Left lung (tissue), 10 donors: ENCODE results near the gene STAT4. TPM values are rescaled to one million over a fixed set of nuclear protein-coding genes. Genes with fewer than 3 reads are reported as not detected.

Experiments used
- ATAC-seq: fragments of 200-7000 bp; cut with Tn5 transposase; one replicate; pipeline ENCODE4 v1.9.1; 2020; ENCODE audit warnings: moderate library complexity
- DNase-seq, 4 donors: peaks; one replicate each; pipeline ENCODE4 v3.0.0-alpha.2; 2013 to 2020
- H3K27ac ChIP-seq, 2 donors: fragments of 200-600 bp; sonication (generic) in 1 of 2; one replicate each; pipeline versions ENCODE4 v1.5.0 to v1.8.0; 2020 to 2021
- H3K27me3 ChIP-seq, 2 donors: fragments of 200-600 bp; sonication (generic) in 1 of 2; one replicate each; pipeline versions ENCODE4 v1.5.0 to v1.8.0; 2020 to 2021
- H3K36me3 ChIP-seq, 2 donors: fragments of 200-600 bp; sonication (generic) in 1 of 2; one replicate each; pipeline versions ENCODE4 v1.5.0 to v1.8.0; 2020 to 2021
- H3K4me1 ChIP-seq, 2 donors: fragments of 200-600 bp; one replicate each; pipeline ENCODE4 v1.8.0; 2021
- H3K4me3 ChIP-seq, 2 donors: fragments of 200-600 bp; sonication (generic) in 1 of 2; one replicate each; pipeline versions ENCODE4 v1.5.0 to v1.8.0; 2020 to 2021; ENCODE audit warnings: mild to moderate bottlenecking in 1 of 2
- H3K9me3 ChIP-seq, 2 donors: fragments of 200-600 bp; sonication (generic) in 1 of 2; one replicate each; pipeline versions ENCODE4 v1.5.0 to v1.8.0; 2020 to 2021
- CTCF ChIP-seq, 2 donors: fragments of 200-600 bp; sonication (generic) in 1 of 2; IDR thresholded peaks; one replicate each; pipeline versions ENCODE4 v1.5.0 to v1.8.0; 2021; ENCODE audit warnings: antibody characterized with exemption in 2 of 2
- intact Hi-C, 2 donors: fragments of 100-400 bp; cut with DNase I; formaldehyde crosslinking; loops; one replicate each; pipeline versions ENCODE4 v1.11.2 to v1.14.2; 2022
- polyA plus RNA-seq, 6 donors: library from polyadenylated mRNA; unstranded; fragments of 120-200 nt; gene quantifications; one replicate each; pipeline ENCODE4 v1.2.1, GENCODE V29; 2013; ENCODE audit not compliant: insufficient read length in 6 of 6
- total RNA-seq, 2 donors: library from RNA; stranded (reverse); fragmentation: NEBNext Ultra II Directional; extraction: Animal tissue kit (Norgen Biotek cat#: 25700); gene quantifications; one replicate each; pipeline ENCODE4 v1.2.1, GENCODE V29; 2021
- donor health status: DM: no; HTN: yes; CAD: no.
- donor health status: DM: no; HTN: no; CAD: no.

Gene STAT4
- total and polyA plus RNA-seq, 8 donors = 4.4 to 11.5 (median 7.4) TPM

DNA sequence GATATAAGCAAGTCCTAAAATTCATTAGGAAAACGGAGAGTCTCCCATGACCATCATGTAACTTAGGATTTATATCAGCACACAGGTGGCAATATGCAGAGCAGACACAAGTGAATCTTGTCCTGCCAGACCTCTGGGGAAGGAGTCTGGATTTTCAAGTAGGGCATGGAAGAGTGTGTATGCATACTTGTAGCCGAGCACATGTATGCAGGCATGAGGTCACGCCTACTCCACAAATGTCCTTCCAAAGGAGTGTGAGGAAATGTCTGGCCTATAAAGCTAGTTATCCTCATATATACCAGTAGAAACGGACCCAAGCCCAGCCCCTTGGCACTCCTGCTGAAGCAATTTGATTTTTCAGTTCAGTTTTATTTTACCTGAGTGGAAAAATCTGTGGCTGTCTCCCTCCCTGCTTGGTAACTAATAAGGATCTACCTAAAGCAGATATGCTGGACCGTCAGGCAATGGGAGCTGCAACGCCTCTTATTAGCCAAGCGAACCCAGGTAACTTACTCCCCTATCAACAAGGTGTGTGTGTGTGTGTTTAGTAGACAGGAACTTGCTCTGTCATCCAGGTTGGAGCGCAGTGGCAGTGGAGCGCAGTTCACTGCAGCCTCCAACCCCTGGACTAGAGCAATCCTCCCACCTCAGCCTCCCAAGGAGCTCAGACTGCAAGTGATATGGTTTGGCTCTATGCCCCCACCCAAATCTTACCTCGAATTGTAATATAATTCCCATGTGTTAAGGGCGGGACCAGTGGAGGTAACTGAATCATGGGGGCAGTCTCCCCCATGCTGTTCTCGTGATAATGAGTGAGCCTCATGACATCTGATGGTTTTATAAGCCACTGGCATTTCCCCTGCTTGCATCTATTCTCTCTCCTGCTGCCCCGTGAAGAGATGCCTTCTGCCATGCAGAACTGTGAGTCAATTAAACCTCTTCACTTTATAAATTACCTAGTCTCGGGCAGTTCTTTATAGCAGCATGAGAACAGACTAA lies 139.6 kb downstream of the STAT4 start:
- TF ChIP-seq CTCF (IDR thresholded peaks at IDR 0.05) = no peak
- Histone ChIP-seq H3K4me3 (peak overlapping the region in 1 of 2 donors; percentile 92), H3K27me3 (no peaks in the 10 kb centered on the region), H3K36me3 (peaks cover 0 to 56% of the 10 kb centered on the region in 2 donors), H3K27ac (peak overlapping the region in 1 of 2 donors; percentile 2), H3K4me1 (peaks cover 16 to 52% of the 10 kb centered on the region in 2 donors), H3K9me3 (no peaks in the 10 kb centered on the region)
- no peak for ATAC-seq
- no peak for DNase-seq
- intact Hi-C loops = no loop called here

DNA sequence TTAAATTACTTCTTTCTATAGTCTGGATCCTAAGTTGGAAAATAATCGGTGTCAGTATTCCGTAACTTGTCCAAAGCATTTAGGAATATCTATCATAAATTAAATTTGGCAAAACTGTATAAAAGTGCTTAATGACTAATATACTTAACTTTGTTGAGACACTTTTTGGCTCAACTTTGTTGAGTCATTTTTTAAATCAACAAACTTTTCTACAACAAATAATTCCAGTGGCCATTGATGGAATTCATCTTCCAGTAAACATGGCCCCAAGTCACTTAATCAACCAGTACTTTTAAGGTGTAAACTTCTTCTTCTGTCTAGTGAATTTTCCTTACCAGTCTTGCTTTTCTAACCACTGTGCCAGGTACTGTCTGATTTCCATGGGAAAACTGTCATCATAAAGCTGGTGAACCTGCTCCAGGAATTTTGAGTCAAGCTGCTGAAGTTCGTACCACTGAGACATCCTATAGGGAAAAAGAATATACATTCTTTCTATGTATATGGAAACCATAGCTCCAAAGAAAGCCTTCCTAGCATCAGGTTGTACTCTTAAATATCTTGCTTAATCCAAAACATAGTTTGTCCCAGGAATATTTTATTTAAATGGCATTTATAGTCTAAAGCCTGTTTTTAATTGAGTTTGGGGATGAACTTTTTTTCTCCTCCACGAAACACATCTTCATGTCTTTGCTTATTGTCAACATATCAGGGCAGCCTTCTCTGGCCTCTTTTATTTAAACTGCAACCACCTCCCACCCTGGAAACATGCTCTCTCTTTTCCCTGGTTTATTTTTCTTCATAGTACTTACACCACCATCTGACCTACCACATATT lies 141.0 kb downstream of the STAT4 start:
- Histone ChIP-seq H3K27ac (no peak overlapping the region), H3K27me3 (no peaks in the 10 kb centered on the region), H3K9me3 (no peaks in the 10 kb centered on the region), H3K4me3 (no peak overlapping the region), H3K4me1 (peaks cover 16 to 44% of the 10 kb centered on the region in 2 donors), H3K36me3 (peaks cover 0 to 70% of the 10 kb centered on the region in 2 donors)
- intact Hi-C loops = no loop called here
- DNase-seq = no peak
- no peak for TF ChIP-seq CTCF (IDR thresholded peaks at IDR 0.05)
- no peak for ATAC-seq

DNA sequence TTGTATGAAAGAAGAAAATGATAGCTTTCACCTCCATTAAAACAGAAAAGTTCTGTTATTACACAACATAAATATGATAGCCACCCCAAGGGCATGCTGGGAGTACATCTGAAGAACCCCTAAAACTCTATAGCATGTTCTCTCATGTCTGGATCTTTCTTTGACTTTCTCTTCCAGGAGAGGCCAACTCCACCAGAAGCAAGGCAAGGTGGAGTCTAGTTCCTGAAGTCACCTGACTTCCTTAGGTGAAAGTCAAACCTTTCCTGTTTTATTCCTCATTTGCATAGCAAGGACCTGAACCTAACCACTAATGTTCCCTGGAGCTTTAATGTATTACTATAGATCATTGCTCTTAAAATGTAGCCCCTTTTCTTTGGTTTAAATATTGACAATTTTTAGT lies 142.5 kb downstream of the STAT4 start:
- H3K4me1 ChIP-seq = peaks cover 16 to 39% of the 10 kb centered on the region in 2 donors
- DNase-seq (no peak), ATAC-seq (no peak)
- H3K36me3 ChIP-seq = peaks cover 0 to 85% of the 10 kb centered on the region in 2 donors
- no peaks in the 10 kb centered on the region for H3K9me3 ChIP-seq
- no peak for TF ChIP-seq CTCF (IDR thresholded peaks at IDR 0.05)
- intact Hi-C loops = no loop called here
- no peak overlapping the region for H3K4me3 ChIP-seq
- no peaks in the 10 kb centered on the region for H3K27me3 ChIP-seq
- no peak overlapping the region for H3K27ac ChIP-seq

DNA sequence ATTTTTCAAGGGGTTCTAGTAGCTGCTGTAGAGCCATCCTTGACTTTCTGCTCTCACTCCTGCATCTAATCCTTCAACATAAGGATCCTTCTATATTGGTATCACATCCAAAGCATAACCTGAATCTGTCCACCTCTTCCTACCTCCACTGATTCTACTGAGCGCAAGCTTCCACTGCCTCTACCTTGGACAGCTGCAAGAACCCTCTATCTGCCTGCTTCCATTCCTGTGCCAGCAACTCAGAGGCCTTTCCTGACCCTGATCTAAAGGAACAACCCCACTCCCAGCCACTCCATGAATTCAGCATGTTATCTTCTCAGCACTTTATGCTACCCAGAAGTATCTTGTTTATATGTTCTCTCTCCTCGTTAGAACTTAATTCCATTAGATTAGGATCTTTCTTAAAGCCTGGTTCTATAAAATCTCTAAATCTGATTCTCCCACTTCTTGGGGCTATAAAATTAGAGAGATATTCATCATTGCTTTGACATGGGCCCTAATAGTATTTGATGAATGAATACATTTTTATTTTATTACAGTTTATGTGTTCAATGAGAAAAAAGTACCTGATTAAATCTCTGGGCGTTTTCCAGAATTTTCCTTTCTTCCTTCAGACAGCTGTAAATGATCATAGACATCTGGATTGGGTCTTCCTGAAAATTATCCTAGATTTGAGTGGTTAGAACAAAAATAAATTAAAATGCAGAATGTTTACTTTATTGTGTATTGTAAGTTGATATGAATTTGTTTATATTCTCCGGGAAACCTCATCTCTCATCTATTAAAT lies 143.6 kb downstream of the STAT4 start:
- no peak overlapping the region for H3K4me3 ChIP-seq
- no peak overlapping the region for H3K27ac ChIP-seq
- DNase-seq (no peak), ATAC-seq (no peak)
- no peaks in the 10 kb centered on the region for H3K27me3 ChIP-seq
- H3K36me3 ChIP-seq = peaks cover 0 to 96% of the 10 kb centered on the region in 2 donors
- TF ChIP-seq CTCF (IDR thresholded peaks at IDR 0.05) = no peak
- H3K9me3 ChIP-seq = no peaks in the 10 kb centered on the region
- intact Hi-C loops = no loop called here
- peaks cover 7 to 29% of the 10 kb centered on the region in 2 donors for H3K4me1 ChIP-seq
